ENCODE measurements around the gene FAM124A.

DNA sequence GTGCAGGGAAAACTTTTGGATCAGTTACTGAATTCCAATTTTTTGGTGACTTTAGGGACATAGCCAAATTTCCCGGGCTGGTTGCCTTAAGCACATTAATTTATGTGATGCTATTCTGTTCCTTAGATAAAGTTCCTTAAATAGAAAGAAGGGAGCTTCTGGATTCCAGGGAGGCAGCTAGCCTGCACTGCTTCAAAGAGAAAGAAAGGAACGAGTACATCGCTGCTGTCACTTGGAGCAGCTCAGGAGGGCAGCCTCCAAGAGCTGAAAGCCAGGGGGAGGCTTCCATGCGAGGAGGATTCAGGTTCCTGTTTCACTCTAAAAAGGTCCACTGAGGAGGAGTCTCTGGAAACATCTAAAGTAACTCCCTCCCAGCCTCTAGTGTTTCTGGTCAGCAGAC, 55.7 kb downstream of the FAM124A start:
- TF ChIP-seq CTCF (conservative IDR thresholded peaks at IDR 0.05 in 1 of 2, IDR thresholded peaks at IDR 0.05 in 1 of 2; ENCODE audit: low read depth in 1 of 2, low read length in 2 of 2) (no peak), EZH2 (IDR thresholded peaks at IDR 0.05; ENCODE audit: low read length, missing control alignments) (no peak)

Measured in fibroblast of lung (primary cell).